NCI-H2107 treated with DMSO at 0.1 percent for 48 hours (cell line): Measurements from ENCODE around the gene SMPD4.
"Not testable (repeated sequence)": the region's sequence is repeated elsewhere in the genome, so short reads cannot be mapped to it uniquely, and the experiment has no call there.

Experiments
- DNase-seq: peaks from one replicate; lab custom pipeline; 2025; ENCODE audit not compliant: unreplicated experiment; lab: John Stamatoyannopoulos, UW

The SMPD4 gene

GRCh38 chr2:130141002-130141401 is 40.4 kb downstream of the SMPD4 start:
- not testable (repeated sequence) for DNase-seq

- DNase-seq = not testable (repeated sequence)
Observed at GRCh38 chr2:130140516-130140915, 40.9 kb downstream of the SMPD4 start.

GRCh38 chr2:130139331-130140280 is 41.8 kb downstream of the SMPD4 start:
- DNase-seq = not testable (repeated sequence)

- not testable (repeated sequence) for DNase-seq
Observed at GRCh38 chr2:130138841-130139251, 42.6 kb downstream of the SMPD4 start.

- not testable (repeated sequence) for DNase-seq
Observed at GRCh38 chr2:130138326-130138725, 43.1 kb downstream of the SMPD4 start.

- not testable (repeated sequence) for DNase-seq
Observed at GRCh38 chr2:130137118-130137517, 44.3 kb downstream of the SMPD4 start.

GRCh38 chr2:130136546-130136945 is 44.9 kb downstream of the SMPD4 start:
- not testable (repeated sequence) for DNase-seq

- no peak for DNase-seq
Observed at GRCh38 chr2:130135692-130136541, 45.5 kb downstream of the SMPD4 start.

- DNase-seq = not testable (repeated sequence)
Observed at GRCh38 chr2:130129120-130129829, 52.1 kb downstream of the SMPD4 start, which contains the start of gene POTEF. POTEF (minus strand) TSS chr2:130129222; CDS start chr2:130120515, 8,707 bp downstream.

GRCh38 chr2:130128464-130128863 is 52.9 kb downstream of the SMPD4 start:
- DNase-seq = not testable (repeated sequence)

GRCh38 chr2:130127726-130128125 is 53.7 kb downstream of the SMPD4 start:
- not testable (repeated sequence) for DNase-seq

- DNase-seq = not testable (repeated sequence)
Observed at GRCh38 chr2:130120924-130121323, 60.5 kb downstream of the SMPD4 start.

GRCh38 chr2:130102597-130103363 is 78.6 kb downstream of the SMPD4 start:
- not testable (repeated sequence) for DNase-seq
